Brain microvascular endothelial cell (primary cell): ENCODE measurements around the gene SLC40A1.
A peak's percentile ranks its signal among the peaks of the same experiment; 100 is the strongest.

ENCODE experiments used
- DNase-seq: peaks from one replicate; pipeline ENCODE4 v3.0.0-alpha.2; 2020
- H3K27ac ChIP-seq: fragments of 250-450 bp; sonication (Bioruptor Pico); 2 replicates; pipeline ENCODE4 v1.5.1; 2020; ENCODE audit warnings: mild to moderate bottlenecking, moderate library complexity
- H3K27me3 ChIP-seq: fragments of 250-450 bp; sonication (Bioruptor Pico); replicated peaks from 2 replicates; pipeline ENCODE4 v1.5.1; 2020; ENCODE audit warnings: mild to moderate bottlenecking
- H3K36me3 ChIP-seq: fragments of 250-450 bp; sonication (Bioruptor Pico); replicated peaks from 2 replicates; pipeline ENCODE4 v1.5.1; 2020; ENCODE audit warnings: mild to moderate bottlenecking
- H3K4me3 ChIP-seq: 2 replicates; pipeline ENCODE4 v1.5.1; 2011; ENCODE audit warnings: low read depth, mild to moderate bottlenecking, control low read depth, low read length, moderate library complexity
- CTCF ChIP-seq: IDR thresholded peaks from 2 replicates; pipeline ENCODE4 v1.5.1; 2011; ENCODE audit warnings: low read depth, mild to moderate bottlenecking, moderate library complexity, low read length, control low read depth, inconsistent platforms; ENCODE audit errors: missing control alignments
- in situ Hi-C: cut with HindIII; loops from 2 replicates; pipeline ENCODE4 v1.10.0; 2017; ENCODE audit warnings: low sequenced_read_pairs, low pct_ligation_motif_present

The SLC40A1 gene

GRCh38 chr2:189580658-189581353 lies at the start of gene SLC40A1:
Gene SLC40A1 (minus strand): TSS chr2:189580786. CDS start chr2:189580460, 326 bp downstream.
- no peak for TF ChIP-seq CTCF
- Histone ChIP-seq H3K36me3 (no peaks in the 10 kb centered on the region), H3K27ac (no peak within 1 kb of the TSS), H3K4me3 (peak within 1 kb of the TSS; percentile 57), H3K27me3 (no peaks in the 10 kb centered on the region)
- in situ Hi-C loops: no loop called here
- DNase-seq: peak; percentile 14

- in situ Hi-C loops: loop anchor here (25.0 kb wide), 1 partner anchor 167 kb away; no protein-coding TSS in a partner anchor
- H3K4me3 ChIP-seq: no peak overlapping the region
- peak overlapping the region; percentile 20 for H3K27ac ChIP-seq
- no peak for TF ChIP-seq CTCF
- H3K27me3 ChIP-seq: no peaks in the 10 kb centered on the region
- DNase-seq: no peak
- H3K36me3 ChIP-seq: no peaks in the 10 kb centered on the region
Measured at GRCh38 chr2:189629531-189630453, 49.2 kb upstream of the SLC40A1 start.

GRCh38 chr2:189628817-189629530 lies 48.4 kb upstream of the SLC40A1 start:
- Histone ChIP-seq H3K27ac (peak overlapping the region; percentile 20), H3K4me3 (no peak overlapping the region), H3K36me3 (no peaks in the 10 kb centered on the region), H3K27me3 (no peaks in the 10 kb centered on the region)
- in situ Hi-C loops: loop anchor here (25.0 kb wide), 1 partner anchor 167 kb away; no protein-coding TSS in a partner anchor
- no peak for DNase-seq
- TF ChIP-seq CTCF: no peak

GRCh38 chr2:189627789-189628188 lies 47.2 kb upstream of the SLC40A1 start:
- H3K27me3 ChIP-seq: no peaks in the 10 kb centered on the region
- DNase-seq: no peak
- in situ Hi-C loops: loop anchor here (25.0 kb wide), 1 partner anchor 165 kb away; no protein-coding TSS in a partner anchor
- H3K27ac ChIP-seq: no peak overlapping the region
- H3K36me3 ChIP-seq: no peaks in the 10 kb centered on the region
- no peak overlapping the region for H3K4me3 ChIP-seq
- TF ChIP-seq CTCF: no peak

- Histone ChIP-seq H3K36me3 (no peaks in the 10 kb centered on the region), H3K4me3 (no peak overlapping the region), H3K27me3 (no peaks in the 10 kb centered on the region), H3K27ac (no peak overlapping the region)
- no peak for DNase-seq
- in situ Hi-C loops: loop anchor here (25.0 kb wide), 1 partner anchor 163 kb away; no protein-coding TSS in a partner anchor
- TF ChIP-seq CTCF: no peak
Measured at GRCh38 chr2:189625636-189626035, 45.0 kb upstream of the SLC40A1 start.
